Transverse colon (tissue), 1 donor: ENCODE results near the gene HOXB9.

Source experiments
- EP300 ChIP-seq: sonication (generic); formaldehyde crosslinking; IDR thresholded peaks from one replicate; pipeline ENCODE4 v1.6.1; 2017; ENCODE audit warnings: antibody characterized with exemption, low read depth
- POLR2A ChIP-seq: fragments of 450-650 bp; IDR thresholded peaks from one replicate; pipeline ENCODE4 v1.6.1; 2016; ENCODE audit warnings: antibody characterized with exemption, mild to moderate bottlenecking, moderate library complexity

- TF ChIP-seq EP300 (no peak), POLR2A (peak; percentile 34)
These were observed 16.9 kb upstream of the HOXB9 start for GRCh38 chr17:48642843-48643696.
